Raji (cell line): ENCODE data around the gene BLZF1.

Experiments
- POLR2A ChIP-seq: IDR thresholded peaks from 2 replicates; pipeline ENCODE4 v1.6.1; 2011; ENCODE audit warnings: low read depth, low read length, control low read depth; ENCODE audit not compliant: insufficient read depth

The BLZF1 gene

GRCh38 chr1:169348383-169349036 is 19.5 kb upstream of the BLZF1 start:
- TF ChIP-seq POLR2A, result no peak

- no peak for TF ChIP-seq POLR2A
These were observed 7.6 kb upstream of the BLZF1 start for GRCh38 chr1:169360415-169360814.

GRCh38 chr1:169361281-169361680 is 6.7 kb upstream of the BLZF1 start:
- TF ChIP-seq POLR2A, result no peak

GRCh38 chr1:169363046-169363730 is 4.8 kb upstream of the BLZF1 start:
- TF ChIP-seq POLR2A, result no peak

- TF ChIP-seq POLR2A, result no peak
These were observed 3.0 kb upstream of the BLZF1 start for GRCh38 chr1:169364948-169365347.

GRCh38 chr1:169367096-169367685 is 804 bp upstream of the BLZF1 start:
- TF ChIP-seq POLR2A, result no peak

GRCh38 chr1:169368406-169368769 is 393 bp downstream of the BLZF1 start:
- no peak for TF ChIP-seq POLR2A

GRCh38 chr1:169371404-169371803 is 3.4 kb downstream of the BLZF1 start:
- no peak for TF ChIP-seq POLR2A

GRCh38 chr1:169381162-169381561 is 13.2 kb downstream of the BLZF1 start:
- TF ChIP-seq POLR2A, result no peak

GRCh38 chr1:169383449-169383848 is 15.5 kb downstream of the BLZF1 start:
- no peak for TF ChIP-seq POLR2A

- TF ChIP-seq POLR2A, result no peak
These were observed 19.4 kb downstream of the BLZF1 start for GRCh38 chr1:169387399-169387798.

- no peak for TF ChIP-seq POLR2A
These were observed 22.3 kb downstream of the BLZF1 start for GRCh38 chr1:169390303-169390702.

- TF ChIP-seq POLR2A, result no peak
These were observed 24.4 kb downstream of the BLZF1 start for GRCh38 chr1:169392406-169392805.

GRCh38 chr1:169395955-169396354 is 28.0 kb downstream of the BLZF1 start:
- no peak for TF ChIP-seq POLR2A

GRCh38 chr1:169414952-169415351 is 47.0 kb downstream of the BLZF1 start:
- TF ChIP-seq POLR2A, result no peak

- no peak for TF ChIP-seq POLR2A
These were observed 53.3 kb downstream of the BLZF1 start for GRCh38 chr1:169421309-169421708.

GRCh38 chr1:169426174-169426705 is 58.2 kb downstream of the BLZF1 start:
- no peak for TF ChIP-seq POLR2A

- TF ChIP-seq POLR2A, result no peak
These were observed 59.2 kb downstream of the BLZF1 start, which contains the start of gene CCDC181 for GRCh38 chr1:169427081-169427641. Gene CCDC181 (minus strand): TSS chr1:169427474. CDS start chr1:169424927, 2,547 bp downstream.
